Astrocyte of the cerebellum (primary cell): ENCODE data around the gene GDPD5.
A peak's percentile ranks its signal among the peaks of the same experiment; 100 is the strongest.

Source experiments
- DNase-seq: peaks from one replicate; pipeline ENCODE4 v3.0.0-alpha.2; 2011; ENCODE audit warnings: low read depth
- H3K4me3 ChIP-seq: 2 replicates; pipeline ENCODE4 v1.5.1; 2011; ENCODE audit warnings: mild to moderate bottlenecking, low read depth, low read length, moderate library complexity
- CTCF ChIP-seq: IDR thresholded peaks from 2 replicates; pipeline ENCODE4 v1.5.1; 2012; ENCODE audit warnings: low read length, low read depth, moderate library complexity, mild to moderate bottlenecking; ENCODE audit errors: missing control alignments
- in situ Hi-C: cut with HindIII; loops from 2 replicates; pipeline ENCODE4 v1.10.0; 2017; ENCODE audit warnings: low sequenced_read_pairs

The GDPD5 gene

GRCh38 chr11:75553182-75553581 lies 27.4 kb upstream of the GDPD5 start:
- no peak for DNase-seq
- in situ Hi-C loops, result no loop called here
- TF ChIP-seq CTCF, result no peak
- H3K4me3 ChIP-seq, result no peak overlapping the region

- DNase-seq, result no peak
- no peak for TF ChIP-seq CTCF
- in situ Hi-C loops, result no loop called here
- H3K4me3 ChIP-seq, result no peak overlapping the region
Observed at GRCh38 chr11:75549370-75549958, 23.7 kb upstream of the GDPD5 start.

DNA sequence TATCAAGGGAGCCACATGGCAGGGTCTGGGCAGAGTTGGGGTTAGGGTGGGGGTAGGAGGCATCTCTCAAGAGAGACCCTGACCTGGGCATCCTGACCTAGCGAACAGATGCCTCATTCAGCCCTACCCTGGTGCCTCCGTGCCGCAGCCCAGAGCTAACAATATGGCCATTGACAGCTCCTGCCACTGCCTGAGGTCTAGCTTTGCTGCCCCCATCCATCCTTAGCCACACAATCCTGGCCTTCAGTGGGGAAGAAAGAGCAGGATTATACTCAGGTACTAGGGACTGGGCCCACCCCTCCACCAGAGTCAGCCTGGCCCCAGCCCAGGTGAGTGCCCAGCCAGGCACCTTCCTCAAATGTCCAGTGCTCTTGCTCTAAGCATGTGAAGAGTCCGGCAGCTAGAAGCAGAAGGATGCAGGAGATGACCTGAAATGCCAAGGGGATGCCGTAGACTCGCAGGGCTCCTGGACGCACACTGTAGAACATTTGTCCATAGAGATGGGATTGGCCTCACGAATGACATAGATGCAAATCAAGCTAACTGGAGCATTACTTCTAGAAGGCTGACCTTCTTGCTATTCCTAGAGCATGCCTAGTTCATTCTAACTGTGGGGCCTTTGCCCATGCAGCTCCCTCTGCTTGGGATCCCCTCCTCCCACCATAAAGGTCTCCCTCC lies 23.0 kb upstream of the GDPD5 start:
- no peak for DNase-seq
- in situ Hi-C loops, result no loop called here
- H3K4me3 ChIP-seq, result no peak overlapping the region

GRCh38 chr11:75547617-75548058 lies 21.9 kb upstream of the GDPD5 start:
- DNase-seq, result no peak
- peak; percentile 81 for TF ChIP-seq CTCF
- in situ Hi-C loops, result no loop called here
- H3K4me3 ChIP-seq, result no peak overlapping the region

More for the DNA sequence above, 23.0 kb upstream of the GDPD5 start:
- TF ChIP-seq CTCF, result no peak

DNA sequence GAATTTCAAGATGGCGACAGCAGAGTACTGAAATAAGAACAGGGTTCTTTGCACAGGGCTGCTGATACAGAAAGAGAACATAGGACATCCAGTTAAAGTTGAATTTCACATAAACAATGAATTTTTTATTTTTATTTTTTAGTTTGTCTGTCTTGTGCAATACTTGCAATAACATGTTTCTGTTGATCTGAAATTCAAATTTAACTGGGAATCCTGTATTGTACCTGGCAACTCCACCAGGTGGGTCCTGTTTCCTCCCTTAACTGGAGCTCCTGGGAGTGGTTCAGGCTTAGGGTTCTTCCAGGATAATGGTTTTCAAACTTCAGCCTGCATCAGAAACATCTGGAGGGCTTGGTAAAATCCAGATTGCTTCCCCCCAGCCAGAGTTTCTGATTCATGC lies 21.4 kb upstream of the GDPD5 start:
- DNase-seq, result no peak
- in situ Hi-C loops, result no loop called here
- no peak overlapping the region for H3K4me3 ChIP-seq
- no peak for TF ChIP-seq CTCF

DNA sequence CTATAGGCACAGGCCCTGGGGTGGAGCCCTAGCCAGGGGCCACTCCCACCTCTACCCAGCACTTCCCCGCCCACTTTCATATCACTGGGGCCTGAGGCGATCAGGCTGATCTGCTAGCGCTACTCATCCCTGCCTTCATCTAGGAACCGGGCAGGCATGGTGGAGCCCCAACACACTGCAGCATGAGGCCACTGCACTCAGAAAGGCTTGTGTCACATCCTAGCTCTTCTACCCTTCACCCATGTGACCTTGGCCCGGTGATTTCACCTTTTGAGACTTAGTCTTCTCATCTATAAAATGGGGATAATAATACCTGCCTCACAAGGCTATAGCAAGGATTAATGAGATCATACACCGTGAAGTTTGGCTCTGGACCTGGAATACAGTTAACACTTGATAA lies 18.1 kb upstream of the GDPD5 start:
- TF ChIP-seq CTCF, result no peak
- DNase-seq, result no peak
- in situ Hi-C loops, result no loop called here
- H3K4me3 ChIP-seq, result no peak overlapping the region
